BLaER1 (cell line): ENCODE data around the gene RHPN2.

Source experiments
- H3K27ac ChIP-seq: shearing (Covaris generic); formaldehyde crosslinking; 2 replicates; pipeline ENCODE4 v1.8.1; 2022
- H3K27me3 ChIP-seq: shearing (Covaris generic); formaldehyde crosslinking; 2 replicates; pipeline ENCODE4 v1.8.1; 2022
- H3K36me3 ChIP-seq: shearing (Covaris generic); formaldehyde crosslinking; 2 replicates; pipeline ENCODE4 v1.8.1; 2022
- H3K4me1 ChIP-seq: shearing (Covaris generic); formaldehyde crosslinking; 2 replicates; pipeline ENCODE4 v1.8.1; 2022
- H3K4me2 ChIP-seq: shearing (Covaris generic); formaldehyde crosslinking; 2 replicates; pipeline ENCODE4 v1.8.1; 2022
- H3K4me3 ChIP-seq: shearing (Covaris generic); formaldehyde crosslinking; 2 replicates; pipeline ENCODE4 v1.8.1; 2022
- H3K9ac ChIP-seq: shearing (Covaris generic); formaldehyde crosslinking; 2 replicates; pipeline ENCODE4 v1.8.1; 2022
- H3K9me3 ChIP-seq: shearing (Covaris generic); formaldehyde crosslinking; 2 replicates; pipeline ENCODE4 v1.8.1; 2022
- H4K20me1 ChIP-seq: shearing (Covaris generic); formaldehyde crosslinking; 2 replicates; pipeline ENCODE4 v1.8.1; 2022
- Cebpa-rat ChIP-seq: shearing (Covaris generic); IDR thresholded peaks from 2 replicates; pipeline ENCODE4 v1.8.1; 2022

RHPN2 gene

DNA sequence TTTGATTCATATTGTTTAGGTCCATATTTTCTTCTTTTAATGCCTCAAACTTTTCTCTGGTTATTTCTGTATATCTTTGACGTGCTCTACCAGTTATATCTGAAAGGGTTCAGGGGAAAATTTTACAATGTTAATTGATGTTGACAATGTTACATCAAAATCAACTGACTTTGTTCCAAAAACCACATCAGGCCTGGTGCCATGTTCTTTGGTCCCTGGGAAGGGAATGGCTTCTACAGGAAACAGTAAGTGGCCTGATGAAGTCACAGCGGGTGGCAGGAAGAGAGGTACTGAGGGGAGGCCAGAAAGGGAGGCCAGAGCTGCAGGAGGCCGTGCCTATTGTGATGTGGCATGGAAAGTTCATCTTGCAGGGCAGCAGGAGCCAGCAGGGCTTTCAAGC, 131.1 kb downstream of the RHPN2 start:
- Histone ChIP-seq H3K9me3 (peaks cover 7% of the 10 kb centered on the region), H4K20me1 (no peaks in the 10 kb centered on the region), H3K4me3 (no peak overlapping the region), H3K27me3 (no peaks in the 10 kb centered on the region), H3K36me3 (peaks cover 66% of the 10 kb centered on the region), H3K4me1 (peaks cover 15% of the 10 kb centered on the region), H3K4me2 (peak overlapping the region; percentile 58; the same call in 1 of the 2 replicates), H3K9ac (no peak overlapping the region), H3K27ac (no peak overlapping the region)
- no peak for TF ChIP-seq Cebpa-rat

GRCh38 chr19:32930567-32930966, 134.1 kb downstream of the RHPN2 start:
- no peak overlapping the region for H3K27ac ChIP-seq
- H3K4me3 ChIP-seq = no peak overlapping the region
- H3K27me3 ChIP-seq = no peaks in the 10 kb centered on the region
- no peak overlapping the region for H3K4me2 ChIP-seq
- H3K9ac ChIP-seq = no peak overlapping the region
- H3K9me3 ChIP-seq = peaks cover 16% of the 10 kb centered on the region
- peaks cover 15% of the 10 kb centered on the region for H3K4me1 ChIP-seq
- no peak for TF ChIP-seq Cebpa-rat
- H3K36me3 ChIP-seq = peaks cover 65% of the 10 kb centered on the region
- H4K20me1 ChIP-seq = no peaks in the 10 kb centered on the region

DNA sequence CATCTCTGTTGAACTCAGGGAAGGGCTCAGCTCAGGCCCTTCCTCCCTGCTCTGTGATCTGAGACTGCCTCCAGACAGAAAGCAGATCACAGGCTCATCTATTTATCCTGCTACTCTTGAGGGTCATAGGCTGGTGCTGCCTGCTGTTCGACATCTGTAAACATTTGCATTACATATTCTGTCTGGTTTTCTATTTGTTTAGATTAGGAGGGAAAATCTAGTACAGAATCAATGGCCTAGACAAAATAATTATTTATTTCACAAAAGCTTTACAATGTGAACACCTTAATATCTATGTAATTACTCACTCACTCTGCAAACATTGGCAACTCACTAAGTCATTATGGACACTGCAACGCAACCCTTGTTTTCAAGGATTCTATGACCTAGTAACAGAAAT, 135.9 kb downstream of the RHPN2 start:
- H3K27ac ChIP-seq = no peak overlapping the region
- no peak overlapping the region for H3K4me3 ChIP-seq
- H3K4me1 ChIP-seq = peaks cover 2% of the 10 kb centered on the region
- H3K9me3 ChIP-seq = peaks cover 16% of the 10 kb centered on the region
- no peak overlapping the region for H3K9ac ChIP-seq
- peaks cover 73% of the 10 kb centered on the region for H3K36me3 ChIP-seq
- H3K4me2 ChIP-seq = no peak overlapping the region
- no peak for TF ChIP-seq Cebpa-rat
- H4K20me1 ChIP-seq = no peaks in the 10 kb centered on the region
- no peaks in the 10 kb centered on the region for H3K27me3 ChIP-seq
